Stomach (tissue), 9 donors: ENCODE measurements around the gene RAD9A. TPM values are rescaled to one million over a fixed set of nuclear protein-coding genes. Genes with fewer than 3 reads are reported as not detected.
A peak's percentile ranks its signal among the peaks of the same experiment; 100 is the strongest.

Source experiments
- DNase-seq, 2 donors: peaks; one replicate each; pipeline versions ENCODE4 v3.0.0 to v3.0.0-alpha.2; 2013 to 2019
- H3K27ac ChIP-seq, 5 donors: fragments of 200-600 bp in 4 of 5; sonication (generic) in 4 of 5; one replicate each; pipeline ENCODE4 v1.5.1; 2013 to 2019; ENCODE audit warnings: mild to moderate bottlenecking in 1 of 5, moderate library complexity in 1 of 5
- H3K27me3 ChIP-seq, 3 donors: fragments of 200-600 bp; sonication (generic); one replicate each; pipeline ENCODE4 v1.5.1; 2017 to 2019; ENCODE audit warnings: mixed run types in 1 of 3
- H3K36me3 ChIP-seq, 4 donors: fragments of 200-600 bp; sonication (generic); 1 replicate in 3 of 4; 2 replicates in 1 of 4; pipeline ENCODE4 v1.5.1; 2016 to 2019
- H3K4me1 ChIP-seq, 4 donors: fragments of 200-600 bp; sonication (generic); one replicate each; pipeline ENCODE4 v1.5.1; 2016 to 2019
- H3K4me3 ChIP-seq, 4 donors: fragments of 200-600 bp; sonication (generic) in 3 of 4; one replicate each; pipeline ENCODE4 v1.5.1; 2016 to 2019; ENCODE audit warnings: mild to moderate bottlenecking in 1 of 4
- H3K9me3 ChIP-seq, 4 donors: fragments of 200-600 bp; sonication (generic); one replicate each; pipeline ENCODE4 v1.5.1; 2016 to 2019
- EP300 ChIP-seq: sonication (generic); formaldehyde crosslinking; IDR thresholded peaks from one replicate; pipeline ENCODE4 v1.6.1; 2017; ENCODE audit warnings: antibody characterized with exemption
- POLR2A ChIP-seq, 4 donors: fragments of 450-650 bp; IDR thresholded peaks; one replicate each; pipeline ENCODE4 v1.6.1; 2016; ENCODE audit warnings: antibody characterized with exemption in 4 of 4, control low read depth in 2 of 4, mild to moderate bottlenecking in 1 of 4, moderate library complexity in 1 of 4
- POLR2AphosphoS5 ChIP-seq, 3 donors: sonication (generic); formaldehyde crosslinking; IDR thresholded peaks; one replicate each; pipeline ENCODE4 v1.6.1; 2016; ENCODE audit warnings: antibody characterized with exemption in 3 of 3
- WGBS, 5 donors: extraction: QIAGEN DNeasy Blood & Tissue Kit in 3 of 5; methylation state at CpG; one replicate each; pipeline versions ENCODE4 v1.1.5 to v1.1.7; 2013 to 2018; 5-methylcytosine and 5-hydroxymethylcytosine counted together
- intact Hi-C: fragments of 100-400 bp; cut with DNase I; formaldehyde crosslinking; loops from one replicate; pipeline ENCODE4 v1.15.1; 2023; ENCODE audit warnings: low total_unique reads
- polyA plus RNA-seq, 3 donors: library from polyadenylated mRNA; stranded (reverse); fragments of 200-250 nt; gene quantifications; one replicate each; pipeline ENCODE4 v1.2.3, GENCODE V29; 2013
- total RNA-seq, 5 donors: library from RNA; depleted of rRNA; stranded (reverse); fragments of >200 nt; gene quantifications; one replicate each; pipeline versions ENCODE4 v1.1.0 to v1.2.3, GENCODE V29; 2014 to 2016
- TF ChIP-seq, protein P1 (sequence below), 7 experiments: fragments of 450-650 bp in 4 of 7; fragments of 200-600 bp in 3 of 7; sonication (generic) in 3 of 7; IDR thresholded peaks; one replicate each; pipeline ENCODE4 v1.5.1; 2016 to 2019; ENCODE audit warnings: antibody characterized with exemption in 7 of 7, control low read depth in 2 of 7, mild to moderate bottlenecking in 1 of 7
- donor health status: healthy with polysubstance abuse.
- donor health status: Bipolar disorder and iron deficiency.
- donor health status: healthy.

RAD9A gene
- total and polyA plus RNA-seq, 8 donors = 7.0 to 88.9 (median 28.7) TPM

DNA sequence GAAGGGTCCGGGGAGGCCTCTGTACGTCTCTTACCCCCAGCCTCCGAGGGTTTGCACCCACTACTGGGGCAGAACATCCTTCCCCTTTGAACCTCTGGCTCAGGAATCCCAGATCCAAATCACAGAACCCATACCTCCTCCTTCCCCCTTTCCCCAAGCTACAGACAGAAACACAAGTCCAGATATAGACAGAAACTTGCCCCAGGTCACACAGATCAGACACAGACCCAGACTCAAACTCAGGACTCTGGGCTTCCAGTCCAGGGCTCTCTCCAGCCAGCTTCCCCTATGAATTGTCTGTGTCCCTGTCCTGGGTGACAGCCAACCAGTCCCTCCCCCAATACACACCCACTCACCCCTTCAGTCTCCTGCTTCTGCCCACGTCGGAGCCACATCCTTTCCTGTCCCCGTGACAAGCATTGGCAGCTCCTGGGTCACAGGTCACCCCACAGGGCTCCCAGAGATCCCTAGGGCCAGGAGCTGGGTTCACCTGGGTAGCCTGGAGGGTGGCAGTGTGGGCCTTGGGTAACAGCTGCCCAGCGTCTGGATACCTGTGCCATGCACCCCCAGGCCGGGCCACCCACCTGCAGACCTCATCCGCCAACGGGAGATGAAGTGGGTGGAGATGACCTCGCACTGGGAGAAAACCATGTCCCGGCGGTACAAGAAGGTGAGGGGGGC is 12.9 kb downstream of the RAD9A start:
- H3K27ac ChIP-seq = peak overlapping the region in 4 of 5 donors; percentile 49 to 98 (median 68)
- H3K4me3 ChIP-seq = peak overlapping the region; percentile 24 to 43 (median 42)
- TF ChIP-seq POLR2A (IDR thresholded peaks at IDR 0.05) (no peak), POLR2AphosphoS5 (IDR thresholded peaks at IDR 0.05) (no peak), EP300 (no peak)
- TF ChIP-seq, protein P1, sequence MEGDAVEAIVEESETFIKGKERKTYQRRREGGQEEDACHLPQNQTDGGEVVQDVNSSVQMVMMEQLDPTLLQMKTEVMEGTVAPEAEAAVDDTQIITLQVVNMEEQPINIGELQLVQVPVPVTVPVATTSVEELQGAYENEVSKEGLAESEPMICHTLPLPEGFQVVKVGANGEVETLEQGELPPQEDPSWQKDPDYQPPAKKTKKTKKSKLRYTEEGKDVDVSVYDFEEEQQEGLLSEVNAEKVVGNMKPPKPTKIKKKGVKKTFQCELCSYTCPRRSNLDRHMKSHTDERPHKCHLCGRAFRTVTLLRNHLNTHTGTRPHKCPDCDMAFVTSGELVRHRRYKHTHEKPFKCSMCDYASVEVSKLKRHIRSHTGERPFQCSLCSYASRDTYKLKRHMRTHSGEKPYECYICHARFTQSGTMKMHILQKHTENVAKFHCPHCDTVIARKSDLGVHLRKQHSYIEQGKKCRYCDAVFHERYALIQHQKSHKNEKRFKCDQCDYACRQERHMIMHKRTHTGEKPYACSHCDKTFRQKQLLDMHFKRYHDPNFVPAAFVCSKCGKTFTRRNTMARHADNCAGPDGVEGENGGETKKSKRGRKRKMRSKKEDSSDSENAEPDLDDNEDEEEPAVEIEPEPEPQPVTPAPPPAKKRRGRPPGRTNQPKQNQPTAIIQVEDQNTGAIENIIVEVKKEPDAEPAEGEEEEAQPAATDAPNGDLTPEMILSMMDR (IDR thresholded peaks at IDR 0.05) = no peak
- peaks cover 22 to 58% (median 36%) of the 10 kb centered on the region in 4 donors for H3K4me1 ChIP-seq
- intact Hi-C loops = no loop called here
- peaks cover 0 to 57% (median 0%) of the 10 kb centered on the region in 3 donors for H3K27me3 ChIP-seq
- 55 to 74% (median 62%) methylated on average over 12 to 13 of the region's 13 CpGs for WGBS, 5 donors
- H3K9me3 ChIP-seq = no peaks in the 10 kb centered on the region
- H3K36me3 ChIP-seq = peaks cover 0 to 10% (median 5%) of the 10 kb centered on the region in 4 donors
- no peak for DNase-seq

DNA sequence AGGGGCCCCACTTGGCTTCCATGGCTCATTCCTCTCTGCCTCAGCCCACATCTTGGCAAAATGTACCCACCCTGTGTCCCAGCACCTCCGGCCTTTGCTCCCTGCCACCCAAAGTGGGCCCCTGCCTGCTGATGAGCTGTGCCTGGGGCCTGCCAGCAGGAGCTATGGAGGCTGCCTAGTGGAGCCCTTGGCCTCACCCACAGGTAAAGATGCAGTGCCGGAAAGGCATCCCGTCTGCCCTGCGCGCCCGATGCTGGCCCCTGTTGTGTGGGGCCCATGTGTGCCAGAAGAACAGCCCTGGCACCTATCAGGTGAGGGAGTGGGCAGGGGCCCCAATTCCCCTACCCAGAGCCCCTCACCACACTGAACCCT is 13.4 kb downstream of the RAD9A start:
- Histone ChIP-seq H3K4me3 (peak overlapping the region in 3 of 4 donors; percentile 42 to 43 (median 42)), H3K36me3 (peaks cover 0 to 5% (median under 1%) of the 10 kb centered on the region in 4 donors), H3K9me3 (no peaks in the 10 kb centered on the region), H3K4me1 (peaks cover 17 to 58% (median 36%) of the 10 kb centered on the region in 4 donors), H3K27ac (peak overlapping the region in 2 of 5 donors; percentile 79 to 98), H3K27me3 (peaks cover 0 to 62% (median 0%) of the 10 kb centered on the region in 3 donors)
- no peak for DNase-seq
- WGBS, 5 donors = 74 to 91% (median 85%) methylated on average over 4 to 6 of the region's 6 CpGs
- TF ChIP-seq EP300 = no peak
- intact Hi-C loops = no loop called here

GRCh38 chr11:67405688-67406339 is 14.0 kb downstream of the RAD9A start:
- intact Hi-C loops = no loop called here
- TF ChIP-seq, protein P1 (IDR thresholded peaks at IDR 0.05) = no peak
- no peak for TF ChIP-seq POLR2A (IDR thresholded peaks at IDR 0.05)
- no peaks in the 10 kb centered on the region for H3K9me3 ChIP-seq
- DNase-seq = no peak
- H3K36me3 ChIP-seq = no peaks in the 10 kb centered on the region
- peak overlapping the region in 2 of 5 donors; percentile 79 to 98 for H3K27ac ChIP-seq
- 81 to 100% (median 85%) methylated on average over 4 to 9 of the region's 9 CpGs for WGBS, 5 donors
- peaks cover 11 to 58% (median 36%) of the 10 kb centered on the region in 4 donors for H3K4me1 ChIP-seq
- peaks cover 0 to 69% (median 0%) of the 10 kb centered on the region in 3 donors for H3K27me3 ChIP-seq
- H3K4me3 ChIP-seq = peak overlapping the region in 2 of 4 donors; percentile 42 to 43

- Histone ChIP-seq H3K36me3 (no peaks in the 10 kb centered on the region), H3K4me1 (peaks cover 9 to 59% (median 36%) of the 10 kb centered on the region in 4 donors), H3K9me3 (no peaks in the 10 kb centered on the region), H3K4me3 (peak overlapping the region in 1 of 4 donors; percentile 2), H3K27me3 (peaks cover 0 to 76% (median 0%) of the 10 kb centered on the region in 3 donors), H3K27ac (peak overlapping the region in 2 of 5 donors; percentile 0 to 57)
- intact Hi-C loops = no loop called here
- DNase-seq = no peak
- WGBS, 5 donors = 82 to 88% (median 85%) methylated on average over 15 to 18 of the region's 18 CpGs
- no peak for TF ChIP-seq POLR2A (IDR thresholded peaks at IDR 0.05)
- TF ChIP-seq, protein P1 (IDR thresholded peaks at IDR 0.05) = no peak
Measured at GRCh38 chr11:67406420-67406968, 14.7 kb downstream of the RAD9A start.
